ENCODE results near the gene ALDOB. TPM values are rescaled to one million over a fixed set of nuclear protein-coding genes. Genes with fewer than 3 reads are reported as not detected.

Gene ALDOB
- total RNA-seq, 2 experiments from 2014 or later: not detected

- CTCF ChIA-PET: interaction anchor here (1.1 to 1.5 kb wide), 3 partner anchors 9 to 121 kb away, joined by 3 to 5 read pairs (median 4); no protein-coding TSS in a partner anchor
- POLR2A ChIA-PET: no interaction called here
- intact Hi-C loops (cut with micrococcal nuclease): no loop called here
- DNase-seq (no peak), ATAC-seq (no peak)
- no peak for TF ChIP-seq CTCF (IDR thresholded peaks at IDR 0.05)
- no peaks in the 10 kb centered on the region for H3K36me3 Mint-ChIP-seq (ENCODE audit: low read depth)
- no peak overlapping the region for H3K27ac Mint-ChIP-seq
- H3K4me1 Mint-ChIP-seq (ENCODE audit: low read depth): no peaks in the 10 kb centered on the region
- peaks cover 12% of the 10 kb centered on the region for H3K27me3 Mint-ChIP-seq
- no peaks in the 10 kb centered on the region for H3K9me3 Mint-ChIP-seq
- no peak overlapping the region for H3K4me3 Mint-ChIP-seq
Measured at GRCh38 chr9:101432740-101433139, 2.8 kb downstream of the ALDOB start.

DNA sequence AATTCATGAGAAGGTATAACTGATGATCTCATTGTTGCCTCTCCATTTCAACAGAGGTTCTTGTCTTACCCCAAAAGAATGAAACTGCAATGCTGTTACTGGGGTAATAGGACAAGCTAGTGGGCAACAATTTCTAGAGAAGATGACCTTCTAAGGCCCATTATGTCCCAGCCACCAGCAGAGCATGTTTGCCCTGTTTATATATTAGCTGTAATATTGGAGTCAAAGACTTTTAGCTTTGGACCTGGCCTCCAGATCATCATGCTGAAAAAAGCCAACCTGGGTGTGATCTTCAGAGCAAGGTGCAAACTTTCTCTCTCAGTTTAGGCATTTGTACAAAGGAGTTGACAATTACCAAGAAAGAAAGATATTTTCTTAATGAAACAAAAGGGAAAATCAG is 3.4 kb downstream of the ALDOB start:
- ATAC-seq (no peak), DNase-seq (no peak)
- Mint-ChIP-seq H3K4me1 (ENCODE audit: low read depth) (no peaks in the 10 kb centered on the region), H3K9me3 (no peaks in the 10 kb centered on the region), H3K4me3 (no peak overlapping the region), H3K27me3 (peaks cover 8% of the 10 kb centered on the region), H3K27ac (no peak overlapping the region), H3K36me3 (ENCODE audit: low read depth) (no peaks in the 10 kb centered on the region)
- intact Hi-C loops (cut with micrococcal nuclease): no loop called here
- ChIA-PET CTCF (interaction anchor here (1.1 to 1.5 kb wide), 3 partner anchors 9 to 120 kb away, joined by 3 to 5 read pairs (median 4); no protein-coding TSS in a partner anchor), POLR2A (no interaction called here)
- TF ChIP-seq CTCF (IDR thresholded peaks at IDR 0.05): no peak

DNA sequence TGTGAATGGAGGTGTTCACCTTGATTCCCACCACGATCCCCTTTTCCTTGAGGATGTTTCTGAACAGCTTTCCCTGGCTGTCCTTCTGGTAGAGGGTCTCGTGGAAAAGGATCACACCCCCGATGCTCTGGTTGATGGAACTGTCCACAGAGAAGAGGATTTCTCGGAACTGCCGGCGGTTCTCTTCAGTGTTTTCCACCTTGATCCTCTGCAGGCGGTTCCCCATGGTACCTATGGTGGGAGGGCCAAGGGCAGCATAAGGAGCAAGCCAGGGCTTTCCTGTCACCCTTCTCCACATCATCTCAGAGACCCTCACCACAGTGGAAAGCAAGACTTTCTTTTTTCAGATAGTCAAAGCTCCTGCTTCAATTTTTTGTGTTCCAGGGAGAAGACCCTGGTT is 5.8 kb downstream of the ALDOB start:
- ATAC-seq (no peak), DNase-seq (no peak)
- H3K9me3 Mint-ChIP-seq: no peaks in the 10 kb centered on the region
- H3K4me1 Mint-ChIP-seq (ENCODE audit: low read depth): no peaks in the 10 kb centered on the region
- no peak overlapping the region for H3K27ac Mint-ChIP-seq
- intact Hi-C loops (cut with micrococcal nuclease): no loop called here
- ChIA-PET POLR2A (interaction anchor here (0.6 kb wide), 1 partner anchor 56 kb away, joined by 3 read pairs; no protein-coding TSS in a partner anchor), CTCF (no interaction called here)
- no peaks in the 10 kb centered on the region for H3K36me3 Mint-ChIP-seq (ENCODE audit: low read depth)
- TF ChIP-seq CTCF (IDR thresholded peaks at IDR 0.05): no peak
- peaks cover 4% of the 10 kb centered on the region for H3K27me3 Mint-ChIP-seq
- H3K4me3 Mint-ChIP-seq: no peak overlapping the region

DNA sequence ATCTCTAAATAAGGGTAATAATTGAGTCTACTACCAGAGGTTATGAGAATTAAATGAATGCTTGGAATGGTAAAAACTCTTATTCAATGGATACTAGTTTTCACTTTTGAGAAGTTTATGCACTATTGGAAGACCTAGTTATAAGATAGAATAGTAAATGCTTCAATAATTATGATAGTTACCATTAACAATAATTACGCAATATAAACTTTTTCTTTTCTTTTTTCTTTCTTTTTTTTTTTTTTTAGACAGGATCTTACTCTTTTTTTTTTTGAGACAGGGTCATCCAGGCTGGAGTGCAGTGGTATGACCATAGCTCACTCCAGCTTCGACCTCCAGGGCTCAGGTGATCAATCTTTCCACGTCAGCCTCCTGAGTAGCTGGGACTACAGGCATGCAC is 6.7 kb downstream of the ALDOB start:
- DNase-seq (no peak), ATAC-seq (no peak)
- peaks cover under 1% of the 10 kb centered on the region for H3K9me3 Mint-ChIP-seq
- no peak for TF ChIP-seq CTCF (IDR thresholded peaks at IDR 0.05)
- ChIA-PET CTCF (no interaction called here), POLR2A (no interaction called here)
- no peak overlapping the region for H3K4me3 Mint-ChIP-seq
- intact Hi-C loops (cut with micrococcal nuclease): no loop called here
- no peak overlapping the region for H3K27ac Mint-ChIP-seq
- no peaks in the 10 kb centered on the region for H3K36me3 Mint-ChIP-seq (ENCODE audit: low read depth)
- H3K4me1 Mint-ChIP-seq (ENCODE audit: low read depth): no peaks in the 10 kb centered on the region
- H3K27me3 Mint-ChIP-seq: peaks cover 4% of the 10 kb centered on the region

DNA sequence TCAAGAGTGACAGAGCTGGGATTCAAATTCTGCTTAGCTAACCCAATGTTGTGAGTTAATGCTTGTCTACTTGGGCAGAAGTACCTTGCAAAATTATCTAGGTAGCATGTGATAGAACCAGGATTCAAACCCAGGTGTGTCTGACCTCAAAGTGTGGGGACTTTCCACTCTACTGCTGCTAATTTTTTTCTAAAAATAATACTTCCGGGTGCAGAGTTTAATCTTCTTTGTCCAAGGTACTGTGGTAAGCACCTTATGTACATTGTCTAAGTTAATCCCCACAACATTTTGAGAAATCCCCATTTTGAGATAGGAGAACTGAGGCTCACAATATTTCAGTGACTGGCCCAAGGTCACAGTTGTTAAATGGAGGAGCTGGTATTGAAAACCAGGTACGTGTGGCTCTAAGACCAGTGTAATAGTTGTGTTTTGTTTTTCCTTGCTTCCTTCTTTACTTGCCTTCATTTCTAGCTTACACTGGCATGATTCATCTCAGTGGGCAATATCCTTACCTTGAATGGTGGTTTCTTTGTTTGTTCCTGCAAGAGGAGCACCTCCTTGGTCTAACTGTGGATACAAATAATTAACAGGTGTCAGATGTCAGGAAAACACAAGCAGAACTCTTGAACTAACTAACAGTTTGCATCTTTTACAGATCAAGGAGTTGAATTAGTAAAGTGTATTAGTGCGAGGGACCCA is 7.5 kb downstream of the ALDOB start:
- POLR2A ChIA-PET: no interaction called here
- no peaks in the 10 kb centered on the region for H3K36me3 Mint-ChIP-seq (ENCODE audit: low read depth)

More for the DNA sequence above, 7.5 kb downstream of the ALDOB start:
- Mint-ChIP-seq H3K4me3 (no peak overlapping the region), H3K27ac (no peak overlapping the region), H3K9me3 (peaks cover 4% of the 10 kb centered on the region), H3K4me1 (ENCODE audit: low read depth) (no peaks in the 10 kb centered on the region), H3K27me3 (peaks cover 4% of the 10 kb centered on the region)
- ATAC-seq: no peak
- intact Hi-C loops (cut with micrococcal nuclease): no loop called here
- no peak for DNase-seq
- no peak for TF ChIP-seq CTCF (IDR thresholded peaks at IDR 0.05)
- CTCF ChIA-PET: no interaction called here

All from activated CD8-positive, alpha-beta T cell treated with anti-CD3 and anti-CD28 coated beads for 36 hours (primary cell).